Natural killer cell (primary cell): ENCODE data around the gene PPP1R27. TPM values are rescaled to one million over a fixed set of nuclear protein-coding genes. Genes with fewer than 3 reads are reported as not detected.
A peak's percentile ranks its signal among the peaks of the same experiment; 100 is the strongest.

Experiments used
- ATAC-seq, 3 donors: fragments of 150-1000 bp in 2 of 3; fragments of 200-7000 bp in 1 of 3; cut with Tn5 transposase; 1 replicate in 1 of 3; 2 replicates in 2 of 3; pipeline ENCODE4 v1.10.0; 2021; ENCODE audit warnings: mild to moderate bottlenecking in 2 of 3, moderate library complexity in 2 of 3
- DNase-seq, 2 donors: peaks; one replicate each; pipeline versions ENCODE4 v3.0.0 to v3.0.0-alpha.2; 2013 to 2021; ENCODE audit warnings: mixed read lengths in 1 of 2
- H3K27ac ChIP-seq: one replicate; pipeline ENCODE4 v1.5.1; 2013; ENCODE audit warnings: mild to moderate bottlenecking, low read length
- H3K27me3 ChIP-seq: one replicate; pipeline ENCODE4 v1.6.1; 2013; ENCODE audit warnings: low read length; ENCODE audit not compliant: control insufficient read depth, insufficient read depth
- H3K36me3 ChIP-seq: one replicate; pipeline ENCODE4 v1.6.1; 2013; ENCODE audit warnings: low read length; ENCODE audit not compliant: control insufficient read depth, insufficient read depth
- H3K4me1 ChIP-seq: one replicate; pipeline ENCODE4 v1.6.1; 2013; ENCODE audit warnings: low read length; ENCODE audit not compliant: control insufficient read depth, insufficient read depth
- H3K4me3 ChIP-seq: one replicate; pipeline ENCODE4 v1.5.1; 2013; ENCODE audit warnings: low read length
- H3K9me3 ChIP-seq: one replicate; pipeline ENCODE4 v1.6.1; 2013; ENCODE audit warnings: low read length; ENCODE audit not compliant: control insufficient read depth, insufficient read depth
- H3K27ac Mint-ChIP-seq, 2 donors: one replicate each; pipeline ENCODE4 v1.8.0; 2022; ENCODE audit warnings: mild to moderate bottlenecking in 2 of 2, mixed read lengths in 2 of 2, moderate library complexity in 1 of 2
- H3K27me3 Mint-ChIP-seq, 2 donors: one replicate each; pipeline ENCODE4 v1.8.0; 2022; ENCODE audit warnings: low read depth in 2 of 2, mixed read lengths in 2 of 2
- H3K36me3 Mint-ChIP-seq: one replicate; pipeline ENCODE4 v1.8.0; 2022; ENCODE audit warnings: mixed read lengths
- H3K4me1 Mint-ChIP-seq, 2 donors: one replicate each; pipeline ENCODE4 v1.8.0; 2022; ENCODE audit warnings: mixed read lengths in 2 of 2
- H3K4me3 Mint-ChIP-seq: one replicate; pipeline ENCODE4 v1.8.0; 2022; ENCODE audit warnings: mild to moderate bottlenecking, moderate library complexity, mixed read lengths
- H3K9me3 Mint-ChIP-seq, 2 donors: one replicate each; pipeline ENCODE4 v1.8.0; 2022; ENCODE audit warnings: mixed read lengths in 2 of 2
- WGBS: methylation state at CpG from one replicate; pipeline ENCODE4 v1.1.7; 2013; ENCODE audit warnings: missing lambda C conversion rate; ENCODE audit not compliant: insufficient coverage; 5-methylcytosine and 5-hydroxymethylcytosine counted together
- intact Hi-C: fragments of 100-400 bp; cut with micrococcal nuclease; formaldehyde crosslinking; loops from one replicate; pipeline ENCODE4 v1.14.2; 2022
- total RNA-seq, 4 donors: library from RNA; stranded (reverse); fragments of 120-200 nt in 1 of 4; gene quantifications; one replicate each; pipeline versions ENCODE4 v1.2.3 to v1.2.4, GENCODE V29; 2013 to 2022
- TF ChIP-seq, protein P1 (sequence below): fragments of 200-600 bp; IDR thresholded peaks from one replicate; pipeline ENCODE4 v1.8.0; 2022; ENCODE audit warnings: antibody characterized with exemption

PPP1R27 gene
- total RNA-seq, 3 donors from 2014 or later (not counting 1 experiment from before 2014, with no cell fraction given) = not detected

GRCh38 chr17:81877569-81877968 is 42.7 kb upstream of the PPP1R27 start:
- no peak for DNase-seq
- H3K4me3 Mint-ChIP-seq = no peak overlapping the region

GRCh38 chr17:81871387-81872230 is 36.8 kb upstream of the PPP1R27 start:
- Mint-ChIP-seq H3K9me3 (no peaks in the 10 kb centered on the region), H3K27ac (peak overlapping the region; percentile 85 to 90), H3K27me3 (no peaks in the 10 kb centered on the region), H3K4me1 (peaks cover 14 to 40% of the 10 kb centered on the region in 2 donors), H3K4me3 (peak overlapping the region; percentile 88), H3K36me3 (no peaks in the 10 kb centered on the region)
- peaks cover 48% of the 10 kb centered on the region for H3K4me1 ChIP-seq
- H3K4me3 ChIP-seq = peak overlapping the region; percentile 87
- H3K36me3 ChIP-seq = peaks cover 25% of the 10 kb centered on the region
- DNase-seq (peak; percentile 96 to 97), ATAC-seq (peak in 2 of 3 donors; percentile 25 to 48)
- no peaks in the 10 kb centered on the region for H3K9me3 ChIP-seq
- no peaks in the 10 kb centered on the region for H3K27me3 ChIP-seq
- intact Hi-C loops = loop anchor here (10.0 kb wide), 1 partner anchor 223 kb away; the partner anchor contains the start of gene FASN
- TF ChIP-seq, protein P1, sequence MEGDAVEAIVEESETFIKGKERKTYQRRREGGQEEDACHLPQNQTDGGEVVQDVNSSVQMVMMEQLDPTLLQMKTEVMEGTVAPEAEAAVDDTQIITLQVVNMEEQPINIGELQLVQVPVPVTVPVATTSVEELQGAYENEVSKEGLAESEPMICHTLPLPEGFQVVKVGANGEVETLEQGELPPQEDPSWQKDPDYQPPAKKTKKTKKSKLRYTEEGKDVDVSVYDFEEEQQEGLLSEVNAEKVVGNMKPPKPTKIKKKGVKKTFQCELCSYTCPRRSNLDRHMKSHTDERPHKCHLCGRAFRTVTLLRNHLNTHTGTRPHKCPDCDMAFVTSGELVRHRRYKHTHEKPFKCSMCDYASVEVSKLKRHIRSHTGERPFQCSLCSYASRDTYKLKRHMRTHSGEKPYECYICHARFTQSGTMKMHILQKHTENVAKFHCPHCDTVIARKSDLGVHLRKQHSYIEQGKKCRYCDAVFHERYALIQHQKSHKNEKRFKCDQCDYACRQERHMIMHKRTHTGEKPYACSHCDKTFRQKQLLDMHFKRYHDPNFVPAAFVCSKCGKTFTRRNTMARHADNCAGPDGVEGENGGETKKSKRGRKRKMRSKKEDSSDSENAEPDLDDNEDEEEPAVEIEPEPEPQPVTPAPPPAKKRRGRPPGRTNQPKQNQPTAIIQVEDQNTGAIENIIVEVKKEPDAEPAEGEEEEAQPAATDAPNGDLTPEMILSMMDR = peak; percentile 38
- WGBS = under 1% methylated on average over 86 of the region's 86 CpGs
- H3K27ac ChIP-seq = peak overlapping the region; percentile 96

More at GRCh38 chr17:81877569-81877968, 42.7 kb upstream of the PPP1R27 start:
- H3K9me3 ChIP-seq = no peaks in the 10 kb centered on the region
- peaks cover 0 to 6% of the 10 kb centered on the region in 2 donors for H3K4me1 Mint-ChIP-seq
- no peak overlapping the region for H3K27ac ChIP-seq
- H3K4me1 ChIP-seq = peaks cover 4% of the 10 kb centered on the region
- no peaks in the 10 kb centered on the region for H3K27me3 Mint-ChIP-seq
- no peaks in the 10 kb centered on the region for H3K9me3 Mint-ChIP-seq
- peak overlapping the region in 1 of 2 donors; percentile 15 for H3K27ac Mint-ChIP-seq
- TF ChIP-seq, protein P1 = no peak
- intact Hi-C loops = loop anchor here (10.0 kb wide), 1 partner anchor 217 kb away; the partner anchor contains the start of gene FASN
- H3K27me3 ChIP-seq = no peaks in the 10 kb centered on the region
- H3K36me3 Mint-ChIP-seq = peaks cover 5% of the 10 kb centered on the region
- 92% methylated on average over 5 of the region's 5 CpGs for WGBS
- peaks cover 5% of the 10 kb centered on the region for H3K36me3 ChIP-seq
- ATAC-seq = no peak
- no peak overlapping the region for H3K4me3 ChIP-seq

DNA sequence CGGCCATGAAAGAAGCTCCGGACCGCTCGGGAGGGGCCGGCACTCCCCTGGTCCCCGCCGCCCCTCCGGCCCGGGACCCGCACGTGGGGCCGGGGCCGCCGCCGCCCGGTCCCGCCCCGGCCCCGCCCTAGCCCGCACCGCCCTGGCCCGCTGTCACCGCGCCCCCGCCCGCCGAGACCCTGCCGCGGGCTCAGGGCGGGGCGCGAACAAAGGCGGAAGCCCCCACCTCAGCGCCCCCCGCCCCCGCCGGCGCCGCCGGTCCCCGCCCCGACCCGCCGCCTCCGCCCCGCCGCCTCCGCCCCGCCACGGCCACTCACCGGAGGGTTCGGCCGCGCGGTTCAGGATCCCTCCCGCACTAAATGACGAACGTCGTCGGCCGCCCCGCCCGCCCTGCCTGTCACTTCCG is 36.1 kb upstream of the PPP1R27 start, which contains the start of gene ARHGDIA:
Gene ARHGDIA, minus strand, starts transcription at position 357 of the 406 bp plus-strand sequence. CDS start 1,407 bp downstream, outside the sequence.
- Histone ChIP-seq H3K36me3 (peaks cover 25% of the 10 kb centered on the region), H3K27me3 (no peaks in the 10 kb centered on the region), H3K4me1 (peaks cover 54% of the 10 kb centered on the region), H3K9me3 (no peaks in the 10 kb centered on the region), H3K27ac (peak within 1 kb of the TSS; percentile 96), H3K4me3 (peak within 1 kb of the TSS; percentile 87)
- Mint-ChIP-seq H3K27ac (peak within 1 kb of the TSS; percentile 88 to 90), H3K36me3 (no peaks in the 10 kb centered on the region), H3K27me3 (no peaks in the 10 kb centered on the region), H3K9me3 (no peaks in the 10 kb centered on the region), H3K4me1 (peaks cover 14 to 40% of the 10 kb centered on the region in 2 donors), H3K4me3 (peak within 1 kb of the TSS; percentile 88)
- peak; percentile 63 to 82 (median 74) for ATAC-seq
- intact Hi-C loops = loop anchor here (1.0 to 10.0 kb wide), 2 partner anchors 10 to 224 kb away; partner anchors contain the start of gene FASN
- no peak for DNase-seq
- under 1% methylated on average over 64 of the region's 64 CpGs for WGBS
- TF ChIP-seq, protein P1 = no peak
